G401.6 (cell line): ENCODE data around the gene TMEM129.
"Not testable (repeated sequence)": the region's sequence is repeated elsewhere in the genome, so short reads cannot be mapped to it uniquely, and the experiment has no call there.

Experiments used
- FAIRE-seq: peaks from 2 replicates; lab custom pipeline; 2012; peaks lifted over from hg19 to GRCh38; lab: Jason Lieb, UNC

The TMEM129 gene

DNA sequence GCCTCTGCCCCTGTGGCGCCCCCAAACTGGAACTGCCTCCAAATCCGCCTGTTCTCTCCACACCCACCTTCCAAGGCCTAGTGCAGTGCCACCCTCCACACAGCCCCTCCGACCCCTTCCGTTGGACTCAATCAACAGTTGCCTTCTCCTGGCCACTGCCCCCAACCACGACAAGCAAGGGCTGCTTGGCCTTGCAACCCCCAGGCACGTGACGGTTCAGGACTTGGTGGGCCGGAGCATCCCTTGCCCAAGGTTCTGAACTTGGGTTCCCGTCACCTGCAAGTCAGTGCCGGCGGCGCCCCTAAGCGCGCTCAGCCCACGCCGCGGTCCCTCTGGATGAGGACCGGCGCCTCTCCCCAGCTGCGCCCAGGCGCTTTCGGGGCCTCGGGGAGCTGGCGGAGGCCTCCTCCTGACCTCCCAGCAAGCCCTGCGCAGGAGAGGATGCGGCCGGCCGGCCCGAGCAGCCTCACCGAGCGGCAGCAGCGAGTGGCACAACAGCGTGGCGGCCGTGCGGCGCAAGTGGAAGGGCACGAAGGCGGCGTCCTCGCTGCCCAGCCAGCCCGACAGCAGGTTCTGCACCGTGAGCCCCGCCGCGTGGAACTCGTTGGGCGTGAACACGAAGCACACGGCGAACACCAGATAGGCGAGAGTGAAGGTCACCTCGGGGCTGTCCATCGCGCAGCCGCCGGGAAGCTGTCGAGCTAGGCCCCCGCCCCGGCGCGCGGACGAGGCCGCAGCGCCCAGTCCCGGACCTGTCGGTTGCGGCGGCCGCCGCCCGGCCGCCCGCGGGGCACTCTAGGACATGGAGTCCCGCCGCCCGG is 750 bp downstream of the TMEM129 start:
- FAIRE-seq = no peak

DNA sequence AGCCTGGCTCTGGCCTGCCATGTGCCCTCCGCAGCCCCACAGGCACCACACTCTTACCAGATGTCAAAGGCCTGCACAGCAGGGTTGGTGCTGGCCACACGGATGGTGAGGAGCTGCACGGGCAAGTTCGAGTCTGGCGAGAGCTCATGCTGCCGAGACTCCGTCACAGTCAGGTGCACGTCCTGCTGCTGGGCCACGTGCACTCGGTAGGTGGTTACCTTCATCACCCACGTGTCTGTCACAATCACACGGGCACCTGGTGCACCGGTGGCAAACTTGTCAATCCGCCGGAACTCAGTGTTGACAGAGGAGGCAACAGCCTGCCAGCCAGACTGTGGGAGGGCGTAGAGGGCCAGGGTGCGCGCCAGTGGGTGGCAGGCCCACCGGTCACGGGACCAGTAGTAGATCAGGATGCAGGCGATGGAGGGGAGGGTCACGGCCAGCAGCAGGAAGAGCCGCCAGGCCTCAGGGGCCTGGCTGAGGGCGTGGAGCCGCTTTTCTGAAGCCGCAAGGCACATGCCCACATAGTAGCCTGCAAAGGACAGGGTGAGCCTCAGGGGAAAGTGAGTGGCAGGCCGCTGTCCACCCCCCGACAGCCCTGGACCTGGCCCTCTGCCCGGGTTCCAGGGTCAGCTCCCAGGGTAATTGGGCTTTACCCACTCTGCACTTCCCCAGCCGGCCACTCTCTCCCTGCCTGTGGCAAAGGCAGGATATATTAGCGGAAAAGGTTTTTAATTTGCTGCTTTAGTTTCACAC is 2.9 kb downstream of the TMEM129 start:
- FAIRE-seq = no peak

DNA sequence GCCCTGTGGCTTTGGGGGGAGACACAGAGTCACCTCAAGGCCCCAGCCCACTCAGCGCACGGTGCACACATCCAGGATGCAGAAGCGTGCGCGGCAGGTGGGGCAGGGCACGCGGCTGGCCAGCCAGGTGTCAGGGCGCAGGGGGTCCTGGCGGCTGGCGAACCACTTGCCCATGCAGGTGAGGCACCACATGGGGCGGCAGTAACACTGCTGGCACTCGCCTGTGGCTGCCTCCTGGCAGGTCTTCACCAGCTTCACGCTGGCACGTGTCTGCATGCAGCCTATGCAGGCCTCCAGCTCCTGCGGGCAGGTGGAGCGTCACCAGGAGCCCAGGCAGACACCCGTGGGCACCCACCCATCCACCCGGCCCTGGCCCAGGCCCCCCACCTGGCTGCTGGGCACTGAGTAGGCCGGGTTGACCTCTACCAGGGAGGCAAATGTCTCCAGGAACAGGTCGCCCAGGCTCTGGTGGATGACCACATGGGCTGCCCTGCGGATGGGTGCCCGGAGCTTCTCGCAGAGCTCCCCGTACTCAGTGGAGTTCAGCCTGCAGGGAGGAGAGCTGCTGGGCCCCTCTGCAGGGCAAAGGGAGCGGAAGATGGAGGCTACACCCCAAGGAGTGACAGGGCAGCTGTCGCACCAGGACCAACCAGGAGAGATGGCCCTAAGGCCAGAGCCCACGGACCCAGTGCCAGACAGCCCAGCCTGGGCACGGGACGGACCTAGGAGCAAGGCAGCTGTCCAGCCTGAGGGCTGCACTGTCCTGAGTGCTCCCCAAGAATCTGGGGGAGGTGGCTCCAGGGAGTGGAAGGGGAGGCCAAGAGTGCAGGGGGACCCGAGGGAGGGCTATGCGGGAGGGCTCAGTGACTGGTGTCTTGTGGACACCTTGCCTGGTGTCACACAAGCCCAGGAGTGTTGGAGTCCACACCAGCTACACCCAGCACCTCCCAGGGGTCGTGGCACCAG is 3.7 kb downstream of the TMEM129 start:
- FAIRE-seq = no peak

GRCh38 chr4:1716065-1716945 is 4.8 kb downstream of the TMEM129 start:
- no peak for FAIRE-seq

DNA sequence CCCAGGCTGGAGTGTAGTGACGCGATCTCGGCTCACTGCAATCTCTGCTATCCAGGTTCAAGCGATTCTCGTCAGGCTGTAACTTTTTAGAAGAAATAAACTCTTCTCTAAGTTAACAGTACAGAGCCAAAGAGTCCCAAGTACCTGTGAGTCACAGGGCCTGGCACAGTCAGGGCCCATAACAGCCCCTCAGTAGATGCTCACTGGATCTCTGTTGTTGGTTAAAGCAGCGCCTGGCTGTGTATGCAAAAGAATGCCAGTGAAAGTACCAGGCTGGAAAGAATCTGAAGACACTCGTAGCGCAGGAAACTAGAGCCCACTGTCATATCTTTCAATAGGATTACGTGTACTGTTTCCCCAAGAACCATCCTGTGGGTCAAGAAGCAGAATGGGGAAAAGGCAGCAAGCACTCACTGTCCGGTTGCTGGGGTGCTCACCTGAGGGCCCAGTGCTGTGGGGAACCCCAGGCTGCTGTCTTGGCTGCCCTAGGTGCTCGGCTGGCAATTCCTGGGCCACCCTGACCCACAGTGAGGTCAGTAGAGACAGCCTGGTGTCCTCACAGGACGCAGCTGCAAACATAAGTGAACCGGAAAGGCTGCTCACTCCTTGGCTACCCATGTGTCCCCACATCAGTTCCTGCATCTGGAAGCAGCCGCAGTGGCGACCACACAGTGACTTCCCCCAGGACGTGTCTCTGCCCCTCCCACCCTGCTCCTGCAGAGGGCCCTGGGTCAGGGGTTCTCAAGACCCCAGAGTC is 5.9 kb downstream of the TMEM129 start:
- FAIRE-seq = no peak

DNA sequence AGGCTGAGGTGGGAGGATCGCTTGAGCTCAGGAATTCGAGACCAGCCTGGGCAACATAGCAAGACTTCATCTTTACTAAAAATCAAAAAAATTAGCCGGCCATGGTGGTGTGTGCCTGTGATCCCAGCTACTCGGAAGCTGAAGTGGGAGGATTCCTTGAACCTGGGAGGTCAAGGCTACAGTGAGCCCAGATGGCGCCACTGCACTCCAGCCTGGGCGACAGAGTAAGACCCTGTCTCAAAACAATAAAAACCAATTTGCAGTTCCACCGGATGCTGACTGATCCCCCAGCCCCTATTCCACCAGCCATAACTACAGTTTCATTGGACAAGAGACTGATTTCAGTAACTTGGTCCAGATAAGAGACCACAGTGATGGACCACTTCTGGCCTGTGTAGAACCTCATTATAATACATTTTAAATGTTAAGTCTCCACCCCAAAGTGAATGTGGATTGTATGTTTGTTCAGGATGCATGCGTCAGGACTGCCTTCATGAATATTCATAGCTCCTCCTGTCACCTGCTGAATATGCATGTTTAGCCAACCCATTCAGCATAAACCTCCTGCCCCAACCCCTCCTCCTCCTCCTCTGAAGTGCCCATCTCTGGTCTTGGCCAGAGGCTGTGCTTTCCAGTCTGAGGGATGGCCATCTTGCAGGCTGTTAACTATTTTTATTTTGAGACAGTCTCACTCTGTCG is 6.7 kb downstream of the TMEM129 start:
- peak; percentile 36 for FAIRE-seq

- no peak for FAIRE-seq
These were observed 7.9 kb downstream of the TMEM129 start for GRCh38 chr4:1713003-1713851.

DNA sequence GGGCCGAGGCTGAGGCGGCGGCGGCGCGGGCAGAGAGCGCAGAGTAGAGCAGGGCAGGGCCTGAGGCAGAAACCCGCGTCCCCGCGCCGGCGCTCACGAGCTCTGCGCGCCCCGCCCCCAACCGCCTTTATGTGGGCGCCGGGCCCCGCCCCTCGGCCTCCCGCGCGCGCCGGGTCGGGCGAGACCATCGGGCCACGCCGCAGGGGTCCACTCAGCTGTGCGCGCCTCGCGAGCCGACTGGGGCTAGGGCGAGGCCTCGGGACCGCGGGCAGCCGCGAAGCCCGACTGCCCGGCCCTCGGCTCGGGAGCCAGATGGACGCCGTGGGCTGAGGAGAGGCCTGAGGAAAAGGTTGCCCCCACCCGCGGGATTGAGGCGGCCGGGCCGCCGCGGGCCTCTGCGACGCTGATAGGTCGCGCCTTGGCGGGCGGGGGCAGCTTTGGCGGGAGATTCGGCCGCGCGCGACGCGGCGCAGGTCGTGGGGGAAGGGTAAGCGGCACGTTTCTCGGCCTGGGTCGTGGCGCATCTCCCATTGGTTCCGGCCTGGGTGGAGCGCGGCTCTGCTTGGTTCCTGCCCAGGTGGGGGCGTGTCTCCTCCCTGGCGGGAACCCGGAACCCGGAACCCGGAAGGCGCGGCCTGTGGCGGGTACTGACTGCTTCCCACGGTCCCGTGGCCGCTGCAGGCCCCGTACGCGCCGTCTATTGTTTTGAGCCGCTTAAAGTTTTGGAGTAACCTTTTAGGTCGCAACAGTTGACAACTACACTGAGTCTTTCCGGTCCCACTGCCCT is 8.7 kb downstream of the TMEM129 start, which contains the start of gene SLBP:
Gene SLBP, minus strand, starts transcription at position 104 of the 787 bp plus-strand sequence. CDS start 131 bp downstream, outside the sequence.
- FAIRE-seq = peak; percentile 21

GRCh38 chr4:1711571-1712215 is 9.4 kb downstream of the TMEM129 start:
- no peak for FAIRE-seq

DNA sequence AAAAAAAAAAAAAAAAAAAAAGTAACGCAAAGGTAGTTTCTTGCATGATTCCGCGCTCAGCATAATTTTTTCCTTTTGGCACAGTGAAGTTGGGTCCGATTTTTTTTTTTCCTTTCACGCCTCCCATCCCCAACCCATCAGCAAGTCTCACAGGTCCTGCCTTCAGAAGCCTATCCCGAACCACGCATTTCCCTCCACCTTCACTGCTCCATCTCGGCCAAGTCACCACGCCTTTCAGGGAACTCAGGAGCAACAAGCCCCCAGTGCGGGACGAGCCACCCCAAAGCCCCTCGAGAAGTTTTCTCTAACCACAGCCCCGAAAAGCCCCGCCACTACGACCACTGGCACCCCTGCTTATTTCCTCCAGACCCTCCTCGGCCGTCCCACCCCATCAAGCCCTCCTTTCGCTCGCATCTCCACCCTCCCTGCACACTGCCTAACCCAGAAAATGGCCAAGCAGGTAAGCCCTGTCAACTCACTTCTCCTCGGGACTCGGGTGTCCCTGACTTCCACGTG is 10.0 kb downstream of the TMEM129 start:
- FAIRE-seq = no peak

- FAIRE-seq = no peak
These were observed 12.5 kb downstream of the TMEM129 start for GRCh38 chr4:1708581-1708980.

DNA sequence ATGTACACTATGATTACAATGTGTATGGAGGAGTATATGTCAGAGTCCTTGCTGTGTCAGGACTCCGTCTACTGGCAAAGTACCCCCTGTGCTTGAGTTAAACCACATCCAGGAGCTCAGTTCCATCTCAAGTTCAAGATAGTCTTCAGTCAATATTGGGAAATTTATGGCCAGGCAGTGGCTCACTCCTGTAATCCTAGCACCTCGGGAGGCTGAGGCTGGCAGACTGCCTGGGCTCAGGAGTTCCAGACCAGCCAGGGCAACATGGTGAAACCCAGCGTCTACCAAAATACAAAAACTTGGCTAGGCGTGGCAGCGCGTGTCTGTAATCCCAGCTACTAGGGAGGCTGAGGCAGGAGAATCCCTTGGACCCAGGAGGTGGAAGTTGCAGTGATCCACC is 14.8 kb downstream of the TMEM129 start:
- no peak for FAIRE-seq

GRCh38 chr4:1705732-1706131 is 15.4 kb downstream of the TMEM129 start:
- no peak for FAIRE-seq

- FAIRE-seq = no peak
These were observed 17.3 kb downstream of the TMEM129 start for GRCh38 chr4:1703867-1704266.

GRCh38 chr4:1701671-1702070 is 19.5 kb downstream of the TMEM129 start:
- FAIRE-seq = not testable (repeated sequence)

GRCh38 chr4:1695913-1696312 is 25.2 kb downstream of the TMEM129 start:
- no peak for FAIRE-seq
